AG04450 (cell line): ENCODE data around the gene TADA1. TPM values are rescaled to one million over a fixed set of nuclear protein-coding genes. Genes with fewer than 3 reads are reported as not detected.
A peak's percentile ranks its signal among the peaks of the same experiment; 100 is the strongest.
"Not testable (repeated sequence)": the region's sequence is repeated elsewhere in the genome, so short reads cannot be mapped to it uniquely, and the experiment has no call there.

Experiments
- CTCF ChIA-PET: fragments of 300-600, 350-600 bp; formaldehyde crosslinking; extraction: SDS; loops from one replicate; lab custom pipeline; 2022; ENCODE audit warnings: antibody characterized with exemption, inconsistent platforms; lab: Charles Lee
- POLR2A ChIA-PET: fragments of 350-600 bp; formaldehyde crosslinking; extraction: SDS; loops from one replicate; lab custom pipeline; 2021; ENCODE audit warnings: antibody characterized with exemption, inconsistent platforms; lab: Yijun Ruan, JAX
- DNase-seq: peaks from one replicate; pipeline ENCODE4 v3.0.0-alpha.2; 2011; ENCODE audit warnings: low read depth, low spot score
- H3K27ac ChIP-seq: one replicate; pipeline ENCODE4 v1.5.1; 2012; ENCODE audit warnings: low read depth, low read length, control low read depth
- H3K27me3 ChIP-seq: one replicate; pipeline ENCODE4 v1.6.0; 2012; ENCODE audit warnings: low read length; ENCODE audit not compliant: control insufficient read depth, insufficient read depth
- H3K4me3 ChIP-seq: 2 replicates; pipeline ENCODE4 v1.5.1; 2011; ENCODE audit warnings: mild to moderate bottlenecking, low read depth, low read length, control low read depth
- H3K9me3 ChIP-seq: 2 replicates; pipeline ENCODE4 v1.5.1; 2012; ENCODE audit warnings: low read length; ENCODE audit not compliant: control insufficient read depth, insufficient read depth
- CTCF ChIP-seq: IDR thresholded peaks from 2 replicates; pipeline ENCODE4 v1.5.1; 2011; ENCODE audit warnings: low read depth, low read length, control low read depth, inconsistent platforms
- polyA plus RNA-seq: library from polyadenylated mRNA; depleted of rRNA; stranded (reverse); fragments of >200 nt; gene quantifications from 2 replicates; pipeline ENCODE4 v1.2.3, GENCODE V29; 2011

The TADA1 gene
- polyA plus RNA-seq, 1 experiment: 13.3 TPM

- ChIA-PET POLR2A (no interaction called here), CTCF (interaction anchor here (0.5 kb wide), 2 partner anchors 60 to 606 kb away, joined by 5 read pairs; no protein-coding TSS in a partner anchor)
- H3K4me3 ChIP-seq: no peak overlapping the region
- no peak overlapping the region for H3K27ac ChIP-seq
- no peak for DNase-seq
- H3K27me3 ChIP-seq: peaks cover 12% of the 10 kb centered on the region
- TF ChIP-seq CTCF: no peak
- H3K9me3 ChIP-seq: no peaks in the 10 kb centered on the region
Measured at GRCh38 chr1:166836733-166837132, 39.3 kb downstream of the TADA1 start.

GRCh38 chr1:166829762-166830161 lies 46.3 kb downstream of the TADA1 start:
- H3K27me3 ChIP-seq: peaks cover 12% of the 10 kb centered on the region
- POLR2A ChIA-PET, H3K9me3 ChIP-seq, CTCF ChIA-PET, H3K27ac ChIP-seq, DNase-seq, H3K4me3 ChIP-seq: not testable (repeated sequence)

GRCh38 chr1:166827426-166827825 lies 48.6 kb downstream of the TADA1 start:
- POLR2A ChIA-PET: no interaction called here
- DNase-seq: no peak
- 0 out of 2 replicates have a peak, but pooled peaks cover 3% of the 10 kb centered on the region for H3K9me3 ChIP-seq
- H3K27ac ChIP-seq: no peak overlapping the region
- CTCF ChIA-PET: no interaction called here
- no peak for TF ChIP-seq CTCF
- H3K4me3 ChIP-seq: no peak overlapping the region
- H3K27me3 ChIP-seq: peaks cover under 1% of the 10 kb centered on the region

GRCh38 chr1:166822385-166822784 lies 53.7 kb downstream of the TADA1 start:
- no peaks in the 10 kb centered on the region for H3K27me3 ChIP-seq
- ChIA-PET CTCF (interaction anchor here (0.9 kb wide), 1 partner anchor 14 kb away, joined by 3 read pairs; no protein-coding TSS in a partner anchor), POLR2A (no interaction called here)
- no peak overlapping the region for H3K27ac ChIP-seq
- peak; percentile 42 for TF ChIP-seq CTCF
- H3K9me3 ChIP-seq: no peaks in the 10 kb centered on the region
- H3K4me3 ChIP-seq: no peak overlapping the region
- no peak for DNase-seq

- Histone ChIP-seq H3K9me3 (no peaks in the 10 kb centered on the region; the same call in 1 of the 2 replicates), H3K4me3 (no peak overlapping the region), H3K27ac (no peak overlapping the region), H3K27me3 (no peaks in the 10 kb centered on the region)
- POLR2A ChIA-PET: no interaction called here
- TF ChIP-seq CTCF: no peak
- no peak for DNase-seq
- CTCF ChIA-PET: no interaction called here
Measured at GRCh38 chr1:166819974-166820373, 56.1 kb downstream of the TADA1 start.

GRCh38 chr1:166814611-166815010 lies 61.5 kb downstream of the TADA1 start:
- TF ChIP-seq CTCF: no peak

More at GRCh38 chr1:166814611-166815010, 61.5 kb downstream of the TADA1 start:
- Histone ChIP-seq H3K4me3 (no peak overlapping the region), H3K27ac (no peak overlapping the region), H3K9me3 (no peaks in the 10 kb centered on the region; the same call in 1 of the 2 replicates), H3K27me3 (no peaks in the 10 kb centered on the region)
- no peak for DNase-seq
- ChIA-PET POLR2A (no interaction called here), CTCF (no interaction called here)
